OCI-LY7 (cell line): ENCODE results near the gene KBTBD12. TPM values are rescaled to one million over a fixed set of nuclear protein-coding genes. Genes with fewer than 3 reads are reported as not detected.

Source experiments
- BruUV-seq: library from RNA; stranded (reverse); fragments of 400-500 nt; replicated peaks from 2 replicates; lab custom pipeline; 2021; lab: Mats Ljungman, UMichigan
- CTCF ChIA-PET: fragments of 300-600 bp; sonication (Branson Sonifier 250); formaldehyde crosslinking; loops from one replicate; lab custom pipeline; 2022; ENCODE audit warnings: antibody characterized with exemption; ENCODE audit not compliant: unreplicated experiment; lab: Charles Lee
- POLR2A ChIA-PET: fragments of 300-600 bp; sonication (Branson Sonifier 250); formaldehyde crosslinking; loops from one replicate; lab custom pipeline; 2022; ENCODE audit warnings: antibody characterized with exemption; lab: Charles Lee
- DNase-seq: peaks from one replicate; pipeline ENCODE4 v3.0.0-alpha.2; 2015; ENCODE audit warnings: low spot score
- H2AFZ ChIP-seq: fragments of 200-600 bp; sonication (generic), shearing (Covaris generic); 2 replicates; pipeline ENCODE4 v1.6.1; 2014; ENCODE audit warnings: mild to moderate bottlenecking, antibody characterized with exemption, low read length, moderate library complexity
- H3K27ac ChIP-seq: fragments of 200-600 bp; sonication (generic); 2 replicates; pipeline ENCODE4 v1.5.1; 2014; ENCODE audit warnings: mixed run types, low read depth, mild to moderate bottlenecking, moderate library complexity, low read length, inconsistent platforms; ENCODE audit not compliant: poor library complexity, severe bottlenecking
- H3K36me3 ChIP-seq: fragments of 200-600 bp; sonication (generic); 2 replicates; pipeline ENCODE4 v1.6.1; 2014; ENCODE audit warnings: mild to moderate bottlenecking, antibody characterized with exemption, low read length, moderate library complexity, mixed read lengths; ENCODE audit not compliant: insufficient read depth
- H3K4me1 ChIP-seq: fragments of 200-600 bp; sonication (generic); 2 replicates; pipeline ENCODE4 v1.5.1; 2014; ENCODE audit warnings: mild to moderate bottlenecking, low read length; ENCODE audit not compliant: insufficient read depth, poor library complexity, severe bottlenecking
- H3K4me2 ChIP-seq: fragments of 200-600 bp; sonication (generic); 2 replicates; pipeline ENCODE4 v1.6.1; 2014; ENCODE audit warnings: mild to moderate bottlenecking, low read length
- H3K4me3 ChIP-seq: fragments of 200-600 bp; sonication (generic); 2 replicates; pipeline ENCODE4 v1.5.1; 2014; ENCODE audit warnings: mild to moderate bottlenecking, low read depth, low read length; ENCODE audit not compliant: poor library complexity, severe bottlenecking
- H3K79me2 ChIP-seq: fragments of 200-600 bp; sonication (generic); 2 replicates; pipeline ENCODE4 v1.6.1; 2016; ENCODE audit warnings: low read depth, mild to moderate bottlenecking, low read length, moderate library complexity, mixed read lengths; ENCODE audit not compliant: insufficient read depth
- H3K9me2 ChIP-seq: fragments of 200-600 bp; sonication (generic); 2 replicates; pipeline ENCODE4 v1.6.1; 2016; ENCODE audit warnings: mild to moderate bottlenecking, low read length, mixed read lengths; ENCODE audit not compliant: insufficient read depth
- H3K9me3 ChIP-seq: fragments of 200-600 bp; sonication (generic); 2 replicates; pipeline ENCODE4 v1.6.1; 2014; ENCODE audit warnings: mild to moderate bottlenecking, mixed run types, low read length, mixed read lengths
- H4K20me1 ChIP-seq: fragments of 200-600 bp; sonication (generic); 2 replicates; pipeline ENCODE4 v1.6.1; 2014; ENCODE audit warnings: mild to moderate bottlenecking, antibody characterized with exemption, low read length, moderate library complexity, mixed read lengths; ENCODE audit not compliant: insufficient read depth
- CTCF ChIP-seq: fragments of 200-600 bp; sonication (generic); conservative IDR thresholded peaks from 2 replicates; pipeline ENCODE4 v1.5.1; 2014; ENCODE audit warnings: mild to moderate bottlenecking, antibody characterized with exemption, low read length, moderate library complexity, mixed read lengths
- EZH2phosphoT487 ChIP-seq: fragments of 200-600 bp; sonication (generic); IDR thresholded peaks from 2 replicates; pipeline ENCODE4 v1.6.1; 2018; ENCODE audit warnings: low read depth, borderline replicate concordance, mild to moderate bottlenecking, mixed run types, antibody characterized with exemption, low read length, moderate library complexity, mixed read lengths
- intact Hi-C: fragments of 100-400 bp; cut with micrococcal nuclease; formaldehyde crosslinking; loops from one replicate; pipeline ENCODE4 v1.10.0; 2022; ENCODE audit not compliant: unreplicated experiment
- total RNA-seq, 2 experiments: library from RNA; depleted of rRNA in 1 of 2; stranded (reverse); fragments of >200 nt in 1 of 2; shearing (Covaris generic) in 1 of 2; gene quantifications; 2 replicates each; pipeline ENCODE4 v1.2.3, GENCODE V29; 2014 to 2022

Gene KBTBD12
- total RNA-seq, 2 experiments from 2014 or later, result not detected

GRCh38 chr3:127999509-128000106 is 84.6 kb downstream of the KBTBD12 start:
- H3K27ac ChIP-seq, result no peak overlapping the region

GRCh38 chr3:128001576-128001975 is 86.5 kb downstream of the KBTBD12 start:
- no peaks in the 10 kb centered on the region for H3K4me1 ChIP-seq
- no peak overlapping the region for H2AFZ ChIP-seq
- no peak for DNase-seq
- ChIA-PET POLR2A (interaction anchor here (0.5 kb wide), 1 partner anchor 12 kb away, joined by 3 read pairs; no protein-coding TSS in a partner anchor), CTCF (interaction anchor here (0.6 kb wide), 1 partner anchor 16 kb away, joined by 3 read pairs; no protein-coding TSS in a partner anchor)
- H3K4me3 ChIP-seq, result no peak overlapping the region
- H3K9me3 ChIP-seq, result no peaks in the 10 kb centered on the region
- H3K27ac ChIP-seq, result no peak overlapping the region
- no peaks in the 10 kb centered on the region for H4K20me1 ChIP-seq
- intact Hi-C loops, result no loop called here
- BruUV-seq, result no TSS peak
- no peaks in the 10 kb centered on the region for H3K9me2 ChIP-seq
- no peaks in the 10 kb centered on the region for H3K36me3 ChIP-seq
- no peaks in the 10 kb centered on the region for H3K79me2 ChIP-seq
- no peak overlapping the region for H3K4me2 ChIP-seq
- TF ChIP-seq EZH2phosphoT487 (no peak), CTCF (no peak)

More at GRCh38 chr3:127999509-128000106, 84.6 kb downstream of the KBTBD12 start:
- Histone ChIP-seq H3K36me3 (no peaks in the 10 kb centered on the region), H3K79me2 (no peaks in the 10 kb centered on the region), H3K4me2 (no peak overlapping the region), H4K20me1 (no peaks in the 10 kb centered on the region), H2AFZ (no peak overlapping the region), H3K4me3 (no peak overlapping the region), H3K9me2 (no peaks in the 10 kb centered on the region), H3K9me3 (no peaks in the 10 kb centered on the region), H3K4me1 (no peaks in the 10 kb centered on the region)
- TF ChIP-seq CTCF (no peak), EZH2phosphoT487 (no peak)
- DNase-seq, result no peak
- BruUV-seq, result no TSS peak
- POLR2A ChIA-PET, result no interaction called here
- intact Hi-C loops, result no loop called here
- CTCF ChIA-PET, result no interaction called here

DNA sequence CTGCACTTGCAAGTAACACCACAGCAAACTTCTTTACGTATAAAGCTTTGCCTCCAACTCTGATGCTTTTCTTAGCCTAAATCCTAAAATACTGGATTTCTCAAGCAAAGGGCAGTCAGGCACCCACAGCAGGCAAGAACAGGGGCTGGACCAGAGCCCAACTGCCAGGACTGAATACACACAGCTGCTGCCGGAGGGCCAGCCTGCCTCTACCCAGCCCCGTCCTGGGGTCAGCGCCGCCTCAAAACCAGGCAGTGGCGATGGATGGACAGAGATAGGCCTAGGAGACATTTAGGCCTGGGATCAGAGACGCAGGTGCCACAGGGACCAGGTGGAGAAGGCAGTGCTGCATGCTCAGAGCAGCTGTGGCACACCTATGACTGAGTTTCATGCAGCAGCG is 89.6 kb downstream of the KBTBD12 start:
- Histone ChIP-seq H3K4me3 (no peak overlapping the region), H3K79me2 (no peaks in the 10 kb centered on the region), H3K27ac (no peak overlapping the region), H3K36me3 (no peaks in the 10 kb centered on the region), H3K9me2 (no peaks in the 10 kb centered on the region), H3K4me2 (no peak overlapping the region), H4K20me1 (no peaks in the 10 kb centered on the region), H3K9me3 (no peaks in the 10 kb centered on the region), H2AFZ (no peak overlapping the region), H3K4me1 (no peaks in the 10 kb centered on the region)
- ChIA-PET CTCF (no interaction called here), POLR2A (no interaction called here)
- no peak for DNase-seq
- TF ChIP-seq CTCF, result no peak
- TF ChIP-seq EZH2phosphoT487, result no peak
- intact Hi-C loops, result no loop called here
- BruUV-seq, result no TSS peak
